HT1080 (cell line): ENCODE measurements around the gene RAP1GDS1. TPM values are rescaled to one million over a fixed set of nuclear protein-coding genes. Genes with fewer than 3 reads are reported as not detected.
"Not testable (repeated sequence)": the region's sequence is repeated elsewhere in the genome, so short reads cannot be mapped to it uniquely, and the experiment has no call there.

Experiments
- DNase-seq: peaks from one replicate; pipeline ENCODE4 v3.0.0-alpha.2; 2015; ENCODE audit warnings: low read depth
- total RNA-seq: library from RNA; depleted of rRNA; stranded (reverse); fragments of >200 nt; shearing (Covaris generic); gene quantifications from 2 replicates; pipeline ENCODE4 v1.2.3, GENCODE V29; 2014

Gene RAP1GDS1
- total RNA-seq, 1 experiment from 2014 or later, result 48.5 TPM

GRCh38 chr4:98352396-98352795 lies 91.2 kb downstream of the RAP1GDS1 start:
- DNase-seq, result no peak

DNA sequence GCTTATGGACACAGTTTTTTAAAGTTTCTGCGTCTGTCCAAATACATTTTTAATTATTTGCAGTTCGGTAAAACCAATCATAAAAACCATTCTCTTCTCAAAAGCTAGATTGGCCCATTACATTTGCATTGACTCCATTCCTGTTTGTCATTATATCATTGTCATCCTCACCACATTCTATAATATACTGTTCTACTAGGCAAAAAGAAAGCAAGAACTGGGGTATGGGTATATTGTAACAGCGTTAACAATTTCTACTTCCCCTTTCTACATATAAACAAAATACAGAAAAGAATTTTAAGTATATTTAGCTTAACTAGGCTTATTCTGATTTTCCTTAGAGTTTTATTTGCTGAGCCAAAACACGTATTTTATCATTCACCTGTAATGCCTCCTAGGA lies 91.8 kb downstream of the RAP1GDS1 start:
- no peak for DNase-seq

DNA sequence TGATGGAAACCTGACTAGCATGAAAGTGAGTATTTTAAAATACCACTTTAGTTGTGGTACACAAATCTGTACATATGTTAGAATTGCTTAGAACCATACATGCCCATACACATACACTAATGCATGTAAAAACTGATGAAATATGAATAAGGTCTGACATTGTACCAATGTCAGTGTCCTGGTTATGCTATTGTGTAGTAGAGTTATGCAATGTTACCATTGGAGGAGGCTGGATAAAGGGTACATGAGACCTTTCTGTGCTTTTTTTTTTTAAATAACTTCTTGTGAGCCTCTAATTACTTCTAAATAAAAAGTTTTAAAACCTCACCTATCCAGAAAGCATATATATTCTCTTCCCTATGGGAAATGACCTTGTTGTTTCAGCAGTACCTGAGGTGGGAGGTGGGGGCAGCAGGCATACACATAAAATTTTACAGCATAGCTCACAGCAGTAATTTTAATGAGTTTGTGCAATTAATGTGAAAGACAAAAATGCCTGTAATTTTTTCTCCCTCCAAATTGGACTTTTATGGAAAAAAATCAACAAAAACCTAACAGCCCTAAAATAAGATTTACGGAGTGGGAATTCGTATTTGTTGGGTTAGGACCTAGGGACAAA lies 97.6 kb downstream of the RAP1GDS1 start:
- DNase-seq, result no peak

GRCh38 chr4:98359646-98360045 lies 98.5 kb downstream of the RAP1GDS1 start:
- DNase-seq, result no peak

GRCh38 chr4:98363431-98363830 lies 102.2 kb downstream of the RAP1GDS1 start:
- no peak for DNase-seq

GRCh38 chr4:98366275-98366674 lies 105.1 kb downstream of the RAP1GDS1 start:
- not testable (repeated sequence) for DNase-seq

DNA sequence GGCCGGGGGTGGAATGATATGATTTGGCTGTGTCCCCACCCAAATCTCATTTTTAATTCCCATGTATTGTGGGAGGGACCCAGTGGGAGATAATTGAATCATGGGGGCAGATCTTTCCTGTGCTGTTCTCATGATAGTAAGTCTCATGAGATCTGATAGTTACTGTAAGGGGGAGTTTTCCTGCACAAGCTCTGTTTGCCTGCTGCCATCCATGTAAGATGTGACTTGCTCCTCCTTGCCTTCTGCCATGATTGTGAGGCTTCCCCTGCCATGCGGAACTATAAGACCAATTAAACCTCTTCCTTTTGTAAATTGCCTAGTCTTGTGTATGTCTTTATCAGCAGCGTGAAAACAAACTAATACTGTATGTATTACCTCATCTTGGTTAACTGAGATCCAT lies 106.8 kb downstream of the RAP1GDS1 start:
- DNase-seq, result not testable (repeated sequence)

DNA sequence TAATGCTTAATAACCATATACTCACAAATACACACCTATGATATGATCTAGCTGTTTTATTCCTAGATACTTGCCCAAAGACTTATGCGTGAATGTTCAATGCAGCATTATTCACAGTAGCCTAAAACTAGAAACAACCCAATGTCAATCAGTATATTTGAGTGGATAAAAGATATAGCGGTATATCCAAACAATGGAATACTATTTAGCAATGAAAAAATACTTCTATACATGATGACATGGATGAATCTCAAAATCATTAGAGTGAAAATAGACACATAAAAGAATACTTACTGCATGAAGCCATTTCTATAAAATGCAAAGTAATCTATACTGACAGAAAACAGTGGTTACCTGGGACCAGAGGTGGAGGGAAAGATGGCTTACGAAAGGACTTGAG lies 108.1 kb downstream of the RAP1GDS1 start:
- DNase-seq, result no peak

DNA sequence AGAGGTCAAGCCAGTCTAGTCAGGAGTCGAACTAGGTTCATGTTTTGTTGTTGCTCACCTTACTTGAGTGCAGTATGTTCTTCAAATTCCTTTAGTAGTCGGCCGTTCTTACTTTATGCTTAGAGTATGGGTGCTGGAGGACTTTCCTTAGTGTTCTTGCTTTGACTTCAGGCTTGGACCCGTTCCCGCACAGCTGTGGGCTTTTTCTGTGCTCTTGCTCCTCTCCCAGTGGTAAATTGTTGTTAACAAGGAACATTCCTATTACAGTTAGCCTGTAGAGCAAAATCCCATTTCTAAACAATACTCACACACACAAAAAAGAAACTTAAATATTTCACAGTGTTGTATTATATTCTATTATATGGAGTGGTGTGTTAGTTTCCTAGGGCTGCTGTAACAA lies 113.5 kb downstream of the RAP1GDS1 start:
- no peak for DNase-seq

DNA sequence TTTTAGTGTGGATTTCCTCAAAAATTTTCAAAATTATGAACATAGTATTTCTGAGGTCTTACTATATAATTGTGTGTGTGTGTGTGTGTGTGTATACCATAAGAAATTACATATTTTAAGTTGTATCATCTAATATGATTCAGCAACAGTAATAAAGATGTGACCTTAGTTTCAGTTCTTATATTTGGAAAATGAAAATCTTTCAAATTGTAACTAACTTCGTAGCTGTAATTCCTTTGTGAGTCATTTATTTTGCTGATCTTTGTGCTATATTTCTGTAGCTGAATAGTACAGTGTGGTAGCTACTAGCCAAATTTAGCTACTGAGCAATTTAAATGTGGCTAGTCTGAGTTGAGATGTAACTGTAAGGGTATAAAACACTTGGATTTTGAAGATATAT lies 116.4 kb downstream of the RAP1GDS1 start:
- DNase-seq, result no peak

DNA sequence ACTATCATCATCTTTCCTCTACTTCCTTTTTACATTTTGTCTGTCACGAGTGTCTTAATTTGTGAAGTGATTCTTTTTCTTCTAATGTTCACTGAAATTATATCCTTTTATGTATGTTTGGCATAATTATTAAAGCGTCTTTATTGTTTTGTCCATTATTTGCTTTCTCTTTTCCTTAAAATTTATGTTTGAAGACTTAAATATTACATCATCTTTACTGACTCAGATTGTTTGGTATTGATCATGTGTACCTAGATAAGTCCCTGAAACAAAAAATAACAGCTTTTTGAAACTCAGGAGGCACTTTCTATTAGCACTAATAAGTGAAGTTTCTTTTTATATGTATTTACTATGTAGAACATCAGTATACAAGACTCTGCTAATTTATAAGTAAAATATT lies 120.1 kb downstream of the RAP1GDS1 start:
- no peak for DNase-seq

GRCh38 chr4:98383431-98384106 lies 122.4 kb downstream of the RAP1GDS1 start:
- no peak for DNase-seq

DNA sequence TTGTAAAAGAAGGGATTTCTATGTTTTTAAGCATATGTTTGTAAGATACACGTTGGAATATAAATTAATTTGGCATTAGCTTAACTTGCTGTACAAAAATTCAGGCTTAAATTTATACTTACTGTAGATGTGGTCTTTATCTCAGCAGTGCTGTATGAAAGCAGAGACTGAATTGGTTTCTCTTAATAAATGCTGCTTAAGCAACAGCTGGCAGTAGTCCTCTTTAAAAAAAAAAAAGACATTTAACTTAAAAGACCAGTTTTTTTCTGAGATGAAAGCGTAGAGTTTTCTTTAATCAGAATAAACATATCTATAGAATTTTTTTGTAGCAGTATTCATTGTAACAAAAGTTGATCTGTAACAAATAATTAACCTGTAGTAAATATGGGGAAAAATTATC lies 124.6 kb downstream of the RAP1GDS1 start:
- DNase-seq, result no peak

DNA sequence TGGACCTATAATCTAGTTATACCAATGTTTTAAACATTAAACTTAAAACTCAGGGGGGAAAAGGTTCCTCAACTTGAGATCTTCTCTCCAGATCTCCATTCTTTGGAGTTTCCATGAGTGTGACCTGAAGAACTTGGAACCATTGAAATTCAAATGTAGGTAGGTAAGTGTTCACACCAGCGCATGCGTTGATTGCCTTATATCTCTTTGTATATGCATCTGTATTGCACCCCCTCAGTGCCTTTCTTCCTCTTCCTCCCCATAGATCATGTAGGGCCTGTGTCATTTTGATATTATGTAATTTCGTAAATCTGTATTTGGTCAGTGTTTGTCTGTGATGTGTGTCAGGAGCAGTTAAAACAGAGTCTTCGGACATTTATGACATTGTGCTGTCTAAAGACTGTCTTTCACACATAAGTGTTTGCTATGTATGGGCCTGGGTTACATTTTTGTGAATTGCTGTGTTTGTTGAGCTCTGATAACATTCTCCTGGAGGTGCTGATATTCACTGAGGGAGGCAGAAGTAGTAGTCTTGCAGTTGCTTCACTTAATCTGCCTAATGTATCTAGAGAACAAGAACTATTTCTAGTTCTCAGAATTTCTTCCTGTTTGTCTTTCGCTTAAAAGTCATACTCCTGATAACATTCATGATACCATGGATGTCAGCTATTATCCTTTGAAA lies 126.3 kb downstream of the RAP1GDS1 start:
- DNase-seq, result no peak

GRCh38 chr4:98394134-98394533 lies 132.9 kb downstream of the RAP1GDS1 start:
- DNase-seq, result peak; percentile 45

GRCh38 chr4:98399915-98400314 lies 138.7 kb downstream of the RAP1GDS1 start:
- DNase-seq, result peak; percentile 35

DNA sequence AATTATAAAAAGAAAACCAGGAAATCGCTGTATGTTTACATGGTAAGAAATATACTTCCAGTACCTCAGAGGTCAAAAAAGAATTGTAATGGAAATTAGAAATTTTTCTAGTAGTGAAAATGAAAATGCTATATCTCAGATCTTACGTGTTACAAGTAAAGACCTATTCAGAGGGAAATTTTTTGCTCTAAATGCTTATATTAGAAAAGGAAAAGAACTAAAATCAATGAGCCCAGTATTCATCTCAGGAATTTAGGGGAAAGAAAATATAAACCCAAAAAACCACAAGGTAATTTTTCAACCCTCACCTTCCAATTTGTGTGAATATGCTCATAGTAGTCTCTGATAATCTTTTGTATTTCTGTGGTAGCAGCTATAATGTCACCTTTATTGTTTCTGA lies 145.6 kb downstream of the RAP1GDS1 start:
- no peak for DNase-seq

- no peak for DNase-seq
These were observed 150.5 kb downstream of the RAP1GDS1 start for GRCh38 chr4:98411731-98412130.

DNA sequence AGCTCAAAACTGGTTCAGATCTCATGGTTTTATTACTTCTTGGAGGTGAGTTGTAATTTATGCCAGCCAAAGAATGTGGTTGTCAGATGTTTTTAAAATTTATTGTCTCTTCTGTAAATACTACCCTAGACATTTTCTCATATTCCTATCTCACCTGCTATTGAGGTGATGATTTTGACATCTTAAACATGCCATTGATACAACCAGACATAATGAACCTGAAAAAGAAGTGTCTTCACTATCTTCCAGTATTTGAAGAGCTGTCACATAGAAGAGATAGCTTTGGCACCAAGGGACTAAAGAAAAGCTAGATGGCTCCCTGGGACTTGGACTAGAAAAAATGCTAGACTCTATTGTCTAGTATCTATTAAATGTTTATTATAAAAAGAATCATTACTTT lies 155.7 kb downstream of the RAP1GDS1 start:
- DNase-seq, result no peak

- DNase-seq, result not testable (repeated sequence)
These were observed 159.0 kb downstream of the RAP1GDS1 start for GRCh38 chr4:98420151-98420550.

DNA sequence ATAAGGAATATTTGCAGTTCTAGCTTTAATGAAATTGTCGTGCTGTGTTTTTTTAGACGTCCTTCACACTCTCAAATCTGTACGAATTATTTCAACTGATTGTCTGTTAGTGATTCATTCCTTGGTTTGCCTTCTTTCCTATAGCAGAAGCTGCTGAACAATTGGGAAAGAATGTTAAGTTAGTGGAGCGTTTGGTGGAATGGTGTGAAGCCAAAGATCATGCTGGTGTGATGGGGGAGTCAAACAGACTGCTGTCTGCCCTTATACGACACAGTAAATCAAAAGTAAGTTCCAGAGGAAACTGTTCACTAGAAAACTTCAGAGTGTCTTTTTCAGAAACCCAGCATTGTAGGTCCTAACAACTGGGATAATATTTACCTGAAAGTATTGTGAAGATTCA lies 159.9 kb downstream of the RAP1GDS1 start:
- DNase-seq, result peak; percentile 18

DNA sequence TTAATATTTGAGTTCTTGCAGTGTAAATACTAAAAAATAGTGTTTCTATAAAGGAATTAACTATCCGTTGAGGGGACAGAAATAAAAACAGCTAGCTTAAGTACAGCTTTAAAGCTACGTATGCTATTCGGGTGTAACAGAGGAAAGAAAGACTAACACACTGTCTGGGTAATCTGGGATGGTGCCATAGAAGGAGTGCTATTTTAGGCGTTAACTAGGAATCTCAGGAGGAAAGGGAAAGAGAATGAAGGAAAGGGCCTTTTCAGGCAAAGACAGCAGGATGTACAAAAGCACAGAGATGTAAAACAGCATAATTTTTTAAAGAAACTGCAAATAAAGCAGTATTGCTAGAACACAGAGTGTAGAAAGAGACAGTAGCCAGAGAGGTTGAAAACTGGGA lies 161.8 kb downstream of the RAP1GDS1 start:
- DNase-seq, result no peak
